Muscle of leg (tissue), 11 donors: ENCODE data around the gene SHISA9. TPM values are rescaled to one million over a fixed set of nuclear protein-coding genes. Genes with fewer than 3 reads are reported as not detected.

Experiments used
- DNase-seq: peaks from one replicate; pipeline ENCODE4 v3.0.0; 2013
- H3K27ac ChIP-seq: one replicate; pipeline ENCODE4 v1.5.1; 2013; ENCODE audit warnings: mild to moderate bottlenecking, low read length, control low read depth
- H3K27me3 ChIP-seq: one replicate; pipeline ENCODE4 v1.6.1; 2013; ENCODE audit warnings: low read length; ENCODE audit not compliant: control insufficient read depth, insufficient read depth
- H3K36me3 ChIP-seq: one replicate; pipeline ENCODE4 v1.6.1; 2013; ENCODE audit warnings: low read length; ENCODE audit not compliant: control insufficient read depth, insufficient read depth
- H3K4me1 ChIP-seq: one replicate; pipeline ENCODE4 v1.6.1; 2013; ENCODE audit warnings: low read length; ENCODE audit not compliant: control insufficient read depth, insufficient read depth
- H3K4me3 ChIP-seq: one replicate; pipeline ENCODE4 v1.5.1; 2013; ENCODE audit warnings: low read length, control low read depth
- H3K9me3 ChIP-seq: replicated peaks from 2 replicates; pipeline ENCODE4 v1.6.1; 2013; ENCODE audit warnings: low read depth, low read length; ENCODE audit not compliant: control insufficient read depth
- WGBS: methylation state at CpG from one replicate; pipeline ENCODE4 v1.1.5; 2013; ENCODE audit warnings: missing lambda C conversion rate; ENCODE audit not compliant: insufficient coverage; 5-methylcytosine and 5-hydroxymethylcytosine counted together
- polyA plus RNA-seq, 8 donors: library from polyadenylated mRNA; unstranded; fragments of 120-200 nt; gene quantifications; one replicate each; pipeline versions ENCODE4 v1.2.1 to v1.2.3, GENCODE V29; 2013; ENCODE audit warnings: inconsistent platforms in 1 of 8, low replicate concordance in 1 of 8; ENCODE audit not compliant: insufficient read length in 8 of 8, insufficient read depth in 1 of 8
- total RNA-seq: library from RNA; stranded (reverse); fragments of 120-200 nt; gene quantifications from one replicate; pipeline ENCODE4 v1.2.4, GENCODE V29; 2013

The SHISA9 gene
- total and polyA plus RNA-seq, 9 donors: 0.04 to 0.31 (median 0.14) TPM

GRCh38 chr16:13178318-13178717, 276.9 kb downstream of the SHISA9 start:
- no peak overlapping the region for H3K4me3 ChIP-seq
- H3K27ac ChIP-seq: no peak overlapping the region
- H3K36me3 ChIP-seq: no peaks in the 10 kb centered on the region
- no peak for DNase-seq
- 0% methylated on average over 3 of the region's 8 CpGs for WGBS
- no peaks in the 10 kb centered on the region for H3K27me3 ChIP-seq
- H3K9me3 ChIP-seq: no peaks in the 10 kb centered on the region
- no peaks in the 10 kb centered on the region for H3K4me1 ChIP-seq

DNA sequence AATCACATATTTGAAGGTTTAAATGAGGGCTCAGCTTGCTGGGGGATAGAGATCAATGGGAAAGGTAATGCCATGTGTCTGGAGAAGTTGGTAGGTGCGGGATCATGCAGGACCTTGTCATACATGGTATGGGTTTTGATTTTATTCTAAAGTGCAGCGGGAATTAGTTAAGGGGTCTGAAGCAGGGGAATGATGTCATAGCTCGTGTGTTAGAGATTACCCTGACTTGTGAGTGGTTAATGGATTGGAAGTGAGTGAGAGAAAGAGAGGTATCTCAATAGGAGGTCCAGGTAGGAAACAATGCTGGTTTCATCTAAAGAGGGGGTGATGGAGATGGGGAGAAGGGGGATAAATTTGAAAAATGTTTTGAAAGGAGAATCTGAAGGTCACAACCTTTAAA, 280.0 kb downstream of the SHISA9 start:
- no peak for DNase-seq
- Histone ChIP-seq H3K27me3 (no peaks in the 10 kb centered on the region), H3K4me3 (no peak overlapping the region), H3K9me3 (no peaks in the 10 kb centered on the region), H3K27ac (no peak overlapping the region), H3K4me1 (no peaks in the 10 kb centered on the region), H3K36me3 (no peaks in the 10 kb centered on the region)
- WGBS: 69% methylated on average over 3 of the region's 3 CpGs

DNA sequence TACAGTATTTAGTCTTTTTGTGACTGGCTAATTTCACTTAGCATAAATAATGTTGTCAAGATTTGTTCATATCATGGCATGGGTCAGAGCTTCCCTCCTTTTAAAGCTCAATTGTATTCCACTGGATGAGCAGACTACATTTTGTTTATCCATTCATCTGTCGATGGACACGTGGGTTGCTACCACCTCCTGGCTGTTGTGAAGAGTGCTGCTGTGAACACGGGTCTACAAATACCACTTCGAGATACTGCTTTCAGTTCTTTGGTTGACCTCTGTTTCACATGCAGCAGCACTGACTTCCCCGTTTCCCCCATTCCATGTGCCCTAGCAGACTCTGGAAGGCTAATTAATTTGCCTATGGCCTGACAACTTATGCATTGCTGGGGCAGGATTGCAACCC, 285.4 kb downstream of the SHISA9 start:
- DNase-seq: no peak
- Histone ChIP-seq H3K4me1 (no peaks in the 10 kb centered on the region), H3K9me3 (no peaks in the 10 kb centered on the region), H3K27ac (no peak overlapping the region), H3K4me3 (no peak overlapping the region), H3K36me3 (no peaks in the 10 kb centered on the region), H3K27me3 (no peaks in the 10 kb centered on the region)
- WGBS: 34% methylated on average over 5 of the region's 5 CpGs

GRCh38 chr16:13189250-13189649, 287.9 kb downstream of the SHISA9 start:
- DNase-seq: no peak
- Histone ChIP-seq H3K36me3 (no peaks in the 10 kb centered on the region), H3K27me3 (no peaks in the 10 kb centered on the region), H3K9me3 (no peaks in the 10 kb centered on the region), H3K4me3 (no peak overlapping the region), H3K27ac (no peak overlapping the region), H3K4me1 (no peaks in the 10 kb centered on the region)
- WGBS: 86% methylated on average over 4 of the region's 7 CpGs

DNA sequence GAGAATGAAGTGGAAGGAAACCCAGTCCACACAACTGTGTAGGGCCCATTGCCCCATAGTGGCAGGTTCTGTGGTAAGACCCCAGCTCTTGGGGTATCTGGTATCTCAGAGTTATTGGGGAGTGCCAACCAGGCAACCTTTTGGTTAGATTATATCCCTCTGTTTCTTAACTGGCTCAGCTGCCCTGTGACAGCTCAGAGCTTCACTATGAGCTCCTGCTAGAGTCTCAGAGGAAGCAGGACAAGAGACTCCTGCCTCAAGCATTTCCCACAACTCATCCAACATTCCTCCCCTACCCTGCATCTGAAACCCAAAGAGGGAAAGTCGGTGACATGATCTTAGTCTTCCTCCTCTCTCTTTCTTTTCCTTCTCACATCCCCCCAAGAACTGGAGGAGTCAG, 292.3 kb downstream of the SHISA9 start:
- Histone ChIP-seq H3K4me3 (no peak overlapping the region), H3K27me3 (no peaks in the 10 kb centered on the region), H3K27ac (no peak overlapping the region), H3K36me3 (no peaks in the 10 kb centered on the region), H3K9me3 (no peaks in the 10 kb centered on the region), H3K4me1 (no peaks in the 10 kb centered on the region)
- DNase-seq: no peak
- 67% methylated on average over 1 of the region's 1 CpG for WGBS

- 57% methylated on average over 1 of the region's 2 CpGs for WGBS
- Histone ChIP-seq H3K27ac (no peak overlapping the region), H3K36me3 (no peaks in the 10 kb centered on the region), H3K4me1 (no peaks in the 10 kb centered on the region), H3K9me3 (no peaks in the 10 kb centered on the region), H3K4me3 (no peak overlapping the region), H3K27me3 (no peaks in the 10 kb centered on the region)
- DNase-seq: no peak
These were observed 293.4 kb downstream of the SHISA9 start for GRCh38 chr16:13194766-13195165.

DNA sequence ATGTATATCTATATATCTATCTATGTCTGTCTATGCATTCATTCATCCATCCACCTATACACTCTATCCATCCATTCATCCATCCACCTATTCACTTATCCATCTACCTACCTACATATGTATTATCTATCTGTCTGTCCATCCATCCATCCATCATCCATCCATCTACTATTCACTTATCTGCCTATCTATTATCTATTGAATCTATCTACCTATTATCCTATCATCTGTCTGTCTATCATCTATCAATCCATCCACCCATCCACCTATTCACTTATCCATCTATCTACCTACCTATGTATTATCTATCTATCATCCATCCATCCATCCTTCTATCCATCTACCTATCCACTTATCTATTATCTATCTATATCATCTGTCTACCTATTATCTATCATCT, 302.3 kb downstream of the SHISA9 start:
- Histone ChIP-seq H3K4me1 (no peaks in the 10 kb centered on the region), H3K9me3 (no peaks in the 10 kb centered on the region)

DNA sequence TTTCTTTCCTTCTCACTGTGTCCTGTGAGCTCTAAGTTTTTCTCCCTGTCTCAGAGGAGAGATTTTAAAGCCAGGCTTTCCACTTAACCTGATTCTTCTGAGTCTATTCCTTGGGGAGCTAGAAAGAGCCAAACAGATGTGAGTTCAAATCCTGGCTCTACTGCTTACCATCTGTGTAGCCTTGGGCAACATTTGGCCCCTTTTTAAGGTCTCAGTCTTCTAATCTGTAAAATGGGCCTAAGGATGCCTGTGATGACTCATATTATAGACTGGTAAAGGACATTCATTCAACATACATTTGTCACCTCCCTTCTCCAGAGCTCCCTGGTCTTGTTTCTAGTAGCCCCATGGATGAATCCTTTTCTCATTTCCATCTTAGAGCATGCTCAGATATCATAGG, 304.0 kb downstream of the SHISA9 start:
- DNase-seq: no peak
- no peaks in the 10 kb centered on the region for H3K4me1 ChIP-seq
- no peaks in the 10 kb centered on the region for H3K36me3 ChIP-seq
- no peaks in the 10 kb centered on the region for H3K9me3 ChIP-seq
- H3K27ac ChIP-seq: no peak overlapping the region
- H3K4me3 ChIP-seq: no peak overlapping the region
- H3K27me3 ChIP-seq: no peaks in the 10 kb centered on the region

More for the DNA sequence above, 302.3 kb downstream of the SHISA9 start:
- DNase-seq: no peak
- Histone ChIP-seq H3K27ac (no peak overlapping the region), H3K27me3 (no peaks in the 10 kb centered on the region), H3K4me3 (no peak overlapping the region), H3K36me3 (no peaks in the 10 kb centered on the region)

GRCh38 chr16:13206606-13207005, 305.2 kb downstream of the SHISA9 start:
- Histone ChIP-seq H3K27me3 (no peaks in the 10 kb centered on the region), H3K4me3 (no peak overlapping the region), H3K36me3 (no peaks in the 10 kb centered on the region), H3K4me1 (no peaks in the 10 kb centered on the region), H3K9me3 (no peaks in the 10 kb centered on the region), H3K27ac (no peak overlapping the region)
- WGBS: 50% methylated on average over 1 of the region's 4 CpGs
- no peak for DNase-seq

DNA sequence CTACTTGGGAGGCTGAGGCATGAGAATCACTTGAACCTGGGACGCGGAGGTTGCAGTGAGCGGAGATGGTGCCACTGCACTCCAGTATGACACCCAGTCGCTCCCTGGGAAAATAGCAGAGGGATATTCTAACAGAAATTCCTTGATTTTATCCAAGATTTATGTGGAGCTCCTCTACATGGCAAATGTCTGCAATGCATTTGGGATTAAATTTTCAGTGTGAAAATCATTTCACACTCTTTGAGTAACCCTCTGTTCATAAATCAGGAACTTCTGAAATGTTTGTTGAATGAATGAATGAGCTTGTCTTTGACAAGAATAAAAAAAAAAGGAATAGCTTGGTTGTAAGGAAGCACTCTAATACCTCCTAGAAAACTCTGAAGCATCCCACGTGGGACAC, 305.8 kb downstream of the SHISA9 start:
- no peak overlapping the region for H3K4me3 ChIP-seq
- no peaks in the 10 kb centered on the region for H3K36me3 ChIP-seq
- no peaks in the 10 kb centered on the region for H3K4me1 ChIP-seq
- H3K27ac ChIP-seq: no peak overlapping the region
- no peaks in the 10 kb centered on the region for H3K27me3 ChIP-seq
- no peaks in the 10 kb centered on the region for H3K9me3 ChIP-seq
- 100% methylated on average over 1 of the region's 5 CpGs for WGBS
- DNase-seq: no peak

DNA sequence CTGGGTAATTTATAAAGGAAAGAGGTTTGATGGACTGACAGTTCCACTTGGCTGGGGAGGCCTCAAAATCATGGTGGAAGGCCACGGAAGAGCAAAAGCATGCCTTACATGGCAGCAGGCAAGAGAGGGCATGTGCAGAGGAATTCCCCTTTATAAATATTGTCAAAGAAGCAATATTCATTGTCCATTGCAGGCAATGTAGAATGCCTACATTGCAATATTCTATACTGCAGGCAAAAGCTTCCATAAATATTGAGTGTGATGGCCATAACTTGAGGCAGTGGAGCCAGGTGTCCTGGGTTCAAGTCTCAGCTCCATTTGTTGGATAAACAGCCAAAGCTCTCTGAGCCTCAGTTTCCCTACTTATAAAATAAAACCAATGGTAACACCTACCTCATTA, 322.3 kb downstream of the SHISA9 start:
- Histone ChIP-seq H3K4me1 (no peaks in the 10 kb centered on the region), H3K27ac (no peak overlapping the region), H3K36me3 (no peaks in the 10 kb centered on the region), H3K9me3 (no peaks in the 10 kb centered on the region), H3K4me3 (no peak overlapping the region), H3K27me3 (no peaks in the 10 kb centered on the region)
- no peak for DNase-seq
- no CpG with 5 or more reads among the region's 1 CpG for WGBS
